ENCODE data around the gene GABBR1.

GRCh38 chr6:29633534-29633905, 537 bp upstream of the GABBR1 start:
- no peak for TF ChIP-seq ZNF350 (tag by site-specific recombination; IDR thresholded peaks at IDR 0.05)
- TF ChIP-seq CTCF (tag by site-specific recombination; IDR thresholded peaks at IDR 0.05), result no peak
- TF ChIP-seq ZNF707 (tag by site-specific recombination; IDR thresholded peaks at IDR 0.05), result no peak
- no peak for TF ChIP-seq TCF7L2 (IDR thresholded peaks at IDR 0.05; ENCODE audit: borderline replicate concordance, low read depth, low read length)
- no peak for TF ChIP-seq YY1 (tag by site-specific recombination; IDR thresholded peaks at IDR 0.05)
- TF ChIP-seq, protein P1, sequence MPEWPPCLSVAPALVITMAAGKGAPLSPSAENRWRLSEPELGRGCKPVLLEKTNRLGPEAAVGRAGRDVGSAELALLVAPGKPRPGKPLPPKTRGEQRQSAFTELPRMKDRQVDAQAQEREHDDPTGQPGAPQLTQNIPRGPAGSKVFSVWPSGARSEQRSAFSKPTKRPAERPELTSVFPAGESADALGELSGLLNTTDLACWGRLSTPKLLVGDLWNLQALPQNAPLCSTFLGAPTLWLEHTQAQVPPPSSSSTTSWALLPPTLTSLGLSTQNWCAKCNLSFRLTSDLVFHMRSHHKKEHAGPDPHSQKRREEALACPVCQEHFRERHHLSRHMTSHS (tag by site-specific recombination; IDR thresholded peaks at IDR 0.05), result no peak
- TF ChIP-seq ZNF777 (tag by site-specific recombination; IDR thresholded peaks at IDR 0.05; ENCODE audit: borderline replicate concordance), result no peak
- TF ChIP-seq PRDM1 (tag by site-specific recombination; IDR thresholded peaks at IDR 0.05), result peak; percentile 82
- TF ChIP-seq, protein P2, sequence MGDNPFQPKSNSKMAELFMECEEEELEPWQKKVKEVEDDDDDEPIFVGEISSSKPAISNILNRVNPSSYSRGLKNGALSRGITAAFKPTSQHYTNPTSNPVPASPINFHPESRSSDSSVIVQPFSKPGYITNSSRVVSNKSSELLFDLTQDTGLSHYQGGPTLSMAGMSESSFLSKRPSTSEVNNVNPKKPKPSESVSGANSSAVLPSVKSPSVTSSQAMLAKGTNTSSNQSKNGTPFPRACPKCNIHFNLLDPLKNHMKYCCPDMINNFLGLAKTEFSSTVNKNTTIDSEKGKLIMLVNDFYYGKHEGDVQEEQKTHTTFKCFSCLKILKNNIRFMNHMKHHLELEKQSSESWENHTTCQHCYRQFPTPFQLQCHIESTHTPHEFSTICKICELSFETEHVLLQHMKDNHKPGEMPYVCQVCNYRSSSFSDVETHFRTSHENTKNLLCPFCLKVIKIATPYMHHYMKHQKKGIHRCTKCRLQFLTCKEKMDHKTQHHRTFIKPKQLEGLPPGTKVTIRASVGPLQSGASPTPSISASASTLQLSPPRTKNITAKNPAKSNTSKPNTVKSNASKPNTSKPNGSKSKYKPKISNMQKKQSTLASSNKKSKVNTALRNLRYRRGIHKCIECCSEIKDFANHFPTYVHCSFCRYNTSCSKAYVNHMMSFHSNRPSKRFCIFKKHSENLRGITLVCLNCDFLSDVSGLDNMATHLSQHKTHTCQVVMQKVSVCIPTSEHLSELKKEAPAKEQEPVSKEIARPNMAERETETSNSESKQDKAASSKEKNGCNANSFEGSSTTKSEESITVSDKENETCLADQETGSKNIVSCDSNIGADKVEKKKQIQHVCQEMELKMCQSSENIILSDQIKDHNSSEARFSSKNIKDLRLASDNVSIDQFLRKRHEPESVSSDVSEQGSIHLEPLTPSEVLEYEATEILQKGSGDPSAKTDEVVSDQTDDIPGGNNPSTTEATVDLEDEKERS (tag by site-specific recombination; IDR thresholded peaks at IDR 0.05), result no peak
- TF ChIP-seq OVOL3 (tag by site-specific recombination; IDR thresholded peaks at IDR 0.05), result no peak
- no peak for TF ChIP-seq GLI4 (tag by site-specific recombination; IDR thresholded peaks at IDR 0.05)
- TF ChIP-seq ZNF585B (tag by site-specific recombination; IDR thresholded peaks at IDR 0.05), result no peak

Measured in HEK293 (cell line).